ENCODE data around the gene ZBTB21. TPM values are rescaled to one million over a fixed set of nuclear protein-coding genes. Genes with fewer than 3 reads are reported as not detected.

Gene ZBTB21
- total RNA-seq, 2 experiments from 2014 or later = 132 to 139 TPM

DNA sequence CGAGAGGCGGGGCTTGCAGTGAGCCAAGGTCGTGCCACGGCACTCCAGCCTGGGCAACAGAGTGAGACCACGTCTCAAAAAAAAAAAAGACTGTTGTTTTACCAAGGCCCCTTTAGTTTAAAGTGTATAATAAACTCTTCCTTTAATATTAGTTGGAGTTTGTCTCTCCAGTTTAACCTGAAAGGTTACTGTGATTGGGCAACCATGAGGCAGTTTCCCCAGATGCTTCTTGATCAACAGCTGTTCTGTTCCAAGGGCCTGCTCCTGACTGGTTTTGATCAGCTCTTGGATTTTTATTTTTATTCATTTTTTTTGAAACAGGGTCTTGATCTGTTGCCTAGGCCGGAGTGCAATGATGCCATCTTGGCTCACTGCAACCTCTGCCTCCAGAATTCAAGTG lies 38.3 kb downstream of the ZBTB21 start:
- Histone ChIP-seq H3K9me3 (ENCODE audit: control insufficient read depth in 1 of 2, insufficient read depth in 1 of 2, low read length in 2 of 2) (peaks cover 0 to 18% of the 10 kb centered on the region in 2 experiments), H3K27ac (ENCODE audit: low read depth in 1 of 2, low read length in 2 of 2) (no peak overlapping the region), H3K27me3 (ENCODE audit: control insufficient read depth in 1 of 2, insufficient read depth in 2 of 2, low read length in 2 of 2) (no peaks in the 10 kb centered on the region), H3K36me3 (ENCODE audit: insufficient read depth, low read length) (no peaks in the 10 kb centered on the region), H3K4me1 (ENCODE audit: insufficient read depth, low read length) (peaks cover 15% of the 10 kb centered on the region), H3K4me3 (ENCODE audit: low read length) (no peak overlapping the region)
- Mint-ChIP-seq H3K36me3 (ENCODE audit: low read depth) (no peaks in the 10 kb centered on the region), H3K4me1 (ENCODE audit: low read depth) (peaks cover 22% of the 10 kb centered on the region), H3K27ac (no peak overlapping the region), H3K9me3 (no peaks in the 10 kb centered on the region), H3K4me3 (no peak overlapping the region), H3K27me3 (no peaks in the 10 kb centered on the region)
- TF ChIP-seq, protein P1, sequence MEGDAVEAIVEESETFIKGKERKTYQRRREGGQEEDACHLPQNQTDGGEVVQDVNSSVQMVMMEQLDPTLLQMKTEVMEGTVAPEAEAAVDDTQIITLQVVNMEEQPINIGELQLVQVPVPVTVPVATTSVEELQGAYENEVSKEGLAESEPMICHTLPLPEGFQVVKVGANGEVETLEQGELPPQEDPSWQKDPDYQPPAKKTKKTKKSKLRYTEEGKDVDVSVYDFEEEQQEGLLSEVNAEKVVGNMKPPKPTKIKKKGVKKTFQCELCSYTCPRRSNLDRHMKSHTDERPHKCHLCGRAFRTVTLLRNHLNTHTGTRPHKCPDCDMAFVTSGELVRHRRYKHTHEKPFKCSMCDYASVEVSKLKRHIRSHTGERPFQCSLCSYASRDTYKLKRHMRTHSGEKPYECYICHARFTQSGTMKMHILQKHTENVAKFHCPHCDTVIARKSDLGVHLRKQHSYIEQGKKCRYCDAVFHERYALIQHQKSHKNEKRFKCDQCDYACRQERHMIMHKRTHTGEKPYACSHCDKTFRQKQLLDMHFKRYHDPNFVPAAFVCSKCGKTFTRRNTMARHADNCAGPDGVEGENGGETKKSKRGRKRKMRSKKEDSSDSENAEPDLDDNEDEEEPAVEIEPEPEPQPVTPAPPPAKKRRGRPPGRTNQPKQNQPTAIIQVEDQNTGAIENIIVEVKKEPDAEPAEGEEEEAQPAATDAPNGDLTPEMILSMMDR (IDR thresholded peaks at IDR 0.05) = no peak
- ATAC-seq (ENCODE audit: poor library complexity) (no peak), DNase-seq (no peak)
- CTCF ChIA-PET = no interaction called here
- POLR2A ChIA-PET = no interaction called here
- intact Hi-C loops (cut with DNase I, micrococcal nuclease) = no loop called here

DNA sequence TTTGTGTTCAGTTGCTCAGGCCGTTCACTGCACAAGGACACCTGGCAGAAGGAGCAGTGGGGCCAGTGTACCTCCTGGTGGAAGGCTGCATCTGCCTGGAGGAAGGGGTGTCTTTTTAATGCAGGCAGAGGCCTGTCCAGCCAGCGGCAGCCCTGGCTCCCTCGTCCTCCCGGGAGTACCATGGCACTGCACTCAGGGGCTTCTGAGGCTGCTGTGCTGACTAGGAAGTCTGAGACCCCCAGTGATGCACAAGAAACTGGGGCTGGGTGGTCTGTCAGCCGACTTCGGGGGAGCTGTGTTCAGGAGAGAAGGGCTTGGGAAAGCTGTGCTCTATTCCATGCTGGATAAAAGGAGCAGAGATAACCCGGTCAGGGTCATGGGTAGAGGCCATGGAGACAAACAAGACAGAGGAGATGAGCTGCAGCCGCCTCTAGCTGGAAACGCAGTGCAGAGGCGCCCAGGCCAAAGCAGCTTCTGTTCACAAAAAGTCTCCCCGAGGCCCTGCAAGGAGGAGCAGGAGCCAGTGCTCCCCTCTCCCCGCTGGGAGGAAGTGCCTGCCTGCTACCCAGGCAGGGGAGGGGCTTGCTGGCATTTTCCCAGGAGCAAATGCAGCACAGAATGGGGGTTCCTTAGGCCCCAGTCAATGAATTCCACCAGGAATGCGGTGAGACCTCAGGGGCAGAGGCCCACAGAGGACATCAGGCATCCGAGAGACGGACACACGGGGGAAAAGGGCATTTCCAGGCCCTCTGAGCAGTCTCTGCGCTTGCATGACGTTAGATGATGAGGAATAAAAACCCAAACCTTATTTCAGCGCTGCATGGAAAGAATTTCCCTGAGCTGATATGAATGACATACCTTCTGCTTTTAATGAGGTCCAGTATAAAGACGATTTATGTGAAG lies 39.2 kb downstream of the ZBTB21 start:
- no peak for ATAC-seq (ENCODE audit: poor library complexity)
- CTCF ChIA-PET = no interaction called here
- Mint-ChIP-seq H3K4me1 (ENCODE audit: low read depth) (peaks cover 22% of the 10 kb centered on the region), H3K27ac (no peak overlapping the region), H3K4me3 (no peak overlapping the region), H3K9me3 (no peaks in the 10 kb centered on the region), H3K36me3 (ENCODE audit: low read depth) (no peaks in the 10 kb centered on the region), H3K27me3 (no peaks in the 10 kb centered on the region)
- peaks cover 15% of the 10 kb centered on the region for H3K4me1 ChIP-seq (ENCODE audit: insufficient read depth, low read length)
- no peaks in the 10 kb centered on the region for H3K36me3 ChIP-seq (ENCODE audit: insufficient read depth, low read length)
- DNase-seq = no peak
- H3K9me3 ChIP-seq (ENCODE audit: control insufficient read depth in 1 of 2, insufficient read depth in 1 of 2, low read length in 2 of 2) = peaks cover 0 to 18% of the 10 kb centered on the region in 2 experiments
- no peak overlapping the region for H3K4me3 ChIP-seq (ENCODE audit: low read length)
- POLR2A ChIA-PET = no interaction called here
- intact Hi-C loops (cut with DNase I, micrococcal nuclease) = no loop called here
- H3K27me3 ChIP-seq (ENCODE audit: control insufficient read depth in 1 of 2, insufficient read depth in 2 of 2, low read length in 2 of 2) = no peaks in the 10 kb centered on the region
- H3K27ac ChIP-seq (ENCODE audit: low read depth in 1 of 2, low read length in 2 of 2) = no peak overlapping the region
- TF ChIP-seq, protein P1 (IDR thresholded peaks at IDR 0.05) = no peak

DNA sequence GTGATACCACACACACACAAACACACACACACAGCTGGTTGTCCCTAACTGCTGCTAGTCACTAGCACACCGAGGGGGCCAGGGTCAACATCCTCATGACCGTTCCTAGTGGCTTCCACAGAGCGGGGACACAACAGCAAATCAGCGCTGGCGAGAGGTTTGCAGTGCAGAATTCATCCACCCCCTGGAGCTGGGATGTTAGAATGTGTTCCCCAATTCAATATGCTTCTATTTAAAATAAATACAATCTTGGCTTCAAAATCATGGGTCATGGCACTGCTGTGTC lies 40.1 kb downstream of the ZBTB21 start:
- Histone ChIP-seq H3K27me3 (ENCODE audit: control insufficient read depth in 1 of 2, insufficient read depth in 2 of 2, low read length in 2 of 2) (no peaks in the 10 kb centered on the region), H3K9me3 (ENCODE audit: control insufficient read depth in 1 of 2, insufficient read depth in 1 of 2, low read length in 2 of 2) (peaks cover 0 to 18% of the 10 kb centered on the region in 2 experiments), H3K27ac (ENCODE audit: low read depth in 1 of 2, low read length in 2 of 2) (no peak overlapping the region), H3K4me3 (ENCODE audit: low read length) (no peak overlapping the region), H3K4me1 (ENCODE audit: insufficient read depth, low read length) (peaks cover 15% of the 10 kb centered on the region), H3K36me3 (ENCODE audit: insufficient read depth, low read length) (no peaks in the 10 kb centered on the region)
- intact Hi-C loops (cut with DNase I, micrococcal nuclease) = no loop called here
- POLR2A ChIA-PET = no interaction called here
- no peaks in the 10 kb centered on the region for H3K9me3 Mint-ChIP-seq
- H3K36me3 Mint-ChIP-seq (ENCODE audit: low read depth) = no peaks in the 10 kb centered on the region
- ATAC-seq (ENCODE audit: poor library complexity) (no peak), DNase-seq (no peak)
- H3K4me1 Mint-ChIP-seq (ENCODE audit: low read depth) = peaks cover 19% of the 10 kb centered on the region
- CTCF ChIA-PET = no interaction called here
- H3K4me3 Mint-ChIP-seq = no peak overlapping the region
- peaks cover under 1% of the 10 kb centered on the region for H3K27me3 Mint-ChIP-seq
- H3K27ac Mint-ChIP-seq = no peak overlapping the region
- TF ChIP-seq, protein P1 (IDR thresholded peaks at IDR 0.05) = no peak
